Measurements from ENCODE around the gene CAPN12. TPM values are rescaled to one million over a fixed set of nuclear protein-coding genes. Genes with fewer than 3 reads are reported as not detected.

CAPN12 gene
- polyA plus RNA-seq, 2 of the 4 experiments (the other 2 are of a cell fraction) = 10.0 to 11.7 TPM

DNA sequence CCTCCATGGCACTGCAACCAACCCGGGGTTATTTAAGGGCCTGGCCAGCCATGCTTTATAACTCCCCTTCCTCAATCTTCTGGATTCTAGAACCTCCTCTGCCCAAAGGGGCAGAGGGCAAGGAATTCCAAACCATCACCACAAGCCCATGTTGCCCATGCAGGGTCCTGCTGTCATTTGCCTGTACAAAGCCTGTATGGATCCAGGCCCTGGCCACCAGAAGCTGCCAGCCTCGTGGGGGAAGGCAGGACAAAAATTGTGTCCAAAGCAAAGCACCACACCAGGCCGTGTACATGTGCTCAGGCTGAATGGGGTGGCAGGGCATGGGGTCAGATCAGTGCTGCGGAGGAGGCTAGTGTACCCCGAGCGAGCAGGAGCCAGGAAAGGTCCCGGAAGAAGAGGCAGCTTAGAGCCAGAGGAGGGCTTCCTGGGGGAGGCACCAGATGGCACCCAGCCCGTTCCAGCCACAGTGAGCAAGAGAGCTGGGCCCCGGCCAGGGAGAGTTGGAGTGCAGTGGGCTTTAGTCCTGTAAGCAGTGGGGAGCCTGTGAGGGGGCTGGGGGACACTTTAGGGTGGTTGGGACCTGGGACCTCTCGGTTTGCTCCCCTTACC lies 35.8 kb downstream of the CAPN12 start:
- TF ChIP-seq JUN (IDR thresholded peaks at IDR 0.05) = peak in 1 of 2 experiments; percentile 16; a peak in 1 of 5 replicates
- TF ChIP-seq BHLHE40 (IDR thresholded peaks at IDR 0.05; ENCODE audit: low read depth, low read length) = no peak
- TF ChIP-seq ZFP36 (IDR thresholded peaks at IDR 0.05; ENCODE audit: borderline replicate concordance, partially characterized antibody) = peak; percentile 37
- no peak for TF ChIP-seq CHD2 (IDR thresholded peaks at IDR 0.05; ENCODE audit: low read length, partially characterized antibody)
- TF ChIP-seq FOSB (CRISPR knock-in tag; IDR thresholded peaks at IDR 0.05) = no peak
- peak; percentile 13 for FAIRE-seq
- Histone ChIP-seq H3K4me1 (peaks cover 76% of the 10 kb centered on the region), H3K9me3 (no peaks in the 10 kb centered on the region), H3K4me3 (no peak overlapping the region), H3K27ac (peak overlapping the region in 1 of 2 experiments; percentile 50; a peak in 4 of 6 replicates), H3K4me2 (no peak overlapping the region)
- POLR2A ChIA-PET = no interaction called here
- WGBS (ENCODE audit: missing lambda C conversion rate) = 93% methylated on average over 10 of the region's 10 CpGs
- CTCF ChIA-PET = interaction anchor here (0.7 to 38.0 kb wide), 5 partner anchors 8 to 306 kb away, joined by 3 to 764 read pairs (median 5); partner anchors contain the start of gene FAM98C
- no peak for ATAC-seq
- DNase-seq (ENCODE audit: low read depth in 1 of 2, low spot score in 1 of 2) = no peak

DNA sequence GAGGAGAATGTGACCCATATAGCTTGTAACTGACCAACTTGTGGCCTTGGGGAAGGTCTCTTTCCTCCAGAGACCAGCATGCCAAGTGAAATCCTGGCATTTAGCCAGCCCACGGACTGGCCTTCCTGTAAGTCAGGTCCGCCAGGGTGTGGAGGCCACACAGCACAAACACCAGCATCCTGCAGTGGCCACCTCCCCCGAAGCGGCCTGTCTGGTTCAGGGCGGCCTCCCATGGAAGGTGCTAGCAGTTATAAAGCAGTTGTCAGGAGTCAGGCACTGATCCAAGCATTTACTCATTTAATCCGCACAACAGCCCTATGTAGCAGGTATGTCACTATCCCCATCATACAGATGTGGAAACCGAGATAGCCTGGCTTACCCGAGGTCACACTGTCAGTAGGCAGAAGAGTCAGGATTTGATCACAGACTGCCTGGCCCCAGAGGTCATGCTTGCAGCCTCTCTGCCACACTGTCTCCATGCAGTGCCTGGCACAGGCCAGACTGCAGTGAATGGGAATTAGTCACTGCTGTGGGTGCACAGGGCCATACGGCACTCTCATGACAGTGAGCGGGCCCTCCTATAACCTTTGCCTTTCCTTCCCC lies 36.7 kb downstream of the CAPN12 start:
- H3K4me2 ChIP-seq = no peak overlapping the region
- FAIRE-seq (peak; percentile 94), ATAC-seq (peak in 1 of 2 experiments; percentile 4; a peak in 3 of 6 replicates), DNase-seq (ENCODE audit: low read depth in 1 of 2, low spot score in 1 of 2) (no peak)
- 75% methylated on average over 10 of the region's 10 CpGs for WGBS (ENCODE audit: missing lambda C conversion rate)
- TF ChIP-seq ZSCAN20 (CRISPR knock-in tag; IDR thresholded peaks at IDR 0.05) (no peak), CEBPB (IDR thresholded peaks at IDR 0.05) (no peak), POLR2A (IDR thresholded peaks at IDR 0.05; ENCODE audit: low read length) (no peak), JUN (IDR thresholded peaks at IDR 0.05) (no peak)
- TF ChIP-seq, protein P1, sequence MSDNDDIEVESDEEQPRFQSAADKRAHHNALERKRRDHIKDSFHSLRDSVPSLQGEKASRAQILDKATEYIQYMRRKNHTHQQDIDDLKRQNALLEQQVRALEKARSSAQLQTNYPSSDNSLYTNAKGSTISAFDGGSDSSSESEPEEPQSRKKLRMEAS (IDR thresholded peaks at IDR 0.05) = peak; percentile 12; the same call in 1 of the 2 replicates
- TF ChIP-seq, protein P2, sequence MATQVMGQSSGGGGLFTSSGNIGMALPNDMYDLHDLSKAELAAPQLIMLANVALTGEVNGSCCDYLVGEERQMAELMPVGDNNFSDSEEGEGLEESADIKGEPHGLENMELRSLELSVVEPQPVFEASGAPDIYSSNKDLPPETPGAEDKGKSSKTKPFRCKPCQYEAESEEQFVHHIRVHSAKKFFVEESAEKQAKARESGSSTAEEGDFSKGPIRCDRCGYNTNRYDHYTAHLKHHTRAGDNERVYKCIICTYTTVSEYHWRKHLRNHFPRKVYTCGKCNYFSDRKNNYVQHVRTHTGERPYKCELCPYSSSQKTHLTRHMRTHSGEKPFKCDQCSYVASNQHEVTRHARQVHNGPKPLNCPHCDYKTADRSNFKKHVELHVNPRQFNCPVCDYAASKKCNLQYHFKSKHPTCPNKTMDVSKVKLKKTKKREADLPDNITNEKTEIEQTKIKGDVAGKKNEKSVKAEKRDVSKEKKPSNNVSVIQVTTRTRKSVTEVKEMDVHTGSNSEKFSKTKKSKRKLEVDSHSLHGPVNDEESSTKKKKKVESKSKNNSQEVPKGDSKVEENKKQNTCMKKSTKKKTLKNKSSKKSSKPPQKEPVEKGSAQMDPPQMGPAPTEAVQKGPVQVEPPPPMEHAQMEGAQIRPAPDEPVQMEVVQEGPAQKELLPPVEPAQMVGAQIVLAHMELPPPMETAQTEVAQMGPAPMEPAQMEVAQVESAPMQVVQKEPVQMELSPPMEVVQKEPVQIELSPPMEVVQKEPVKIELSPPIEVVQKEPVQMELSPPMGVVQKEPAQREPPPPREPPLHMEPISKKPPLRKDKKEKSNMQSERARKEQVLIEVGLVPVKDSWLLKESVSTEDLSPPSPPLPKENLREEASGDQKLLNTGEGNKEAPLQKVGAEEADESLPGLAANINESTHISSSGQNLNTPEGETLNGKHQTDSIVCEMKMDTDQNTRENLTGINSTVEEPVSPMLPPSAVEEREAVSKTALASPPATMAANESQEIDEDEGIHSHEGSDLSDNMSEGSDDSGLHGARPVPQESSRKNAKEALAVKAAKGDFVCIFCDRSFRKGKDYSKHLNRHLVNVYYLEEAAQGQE (IDR thresholded peaks at IDR 0.05) = no peak
- no peaks in the 10 kb centered on the region for H3K9me3 ChIP-seq
- POLR2A ChIA-PET = interaction anchor here (0.7 kb wide), 1 partner anchor 60 kb away, joined by 4 read pairs; the partner anchor contains the start of gene ACTN4
- H3K27ac ChIP-seq = peak overlapping the region in 1 of 2 experiments; percentile 50; a peak in 4 of 6 replicates
- H3K4me1 ChIP-seq = peaks cover 83% of the 10 kb centered on the region
- CTCF ChIA-PET = interaction anchor here (0.7 to 38.0 kb wide), 8 partner anchors 7 to 305 kb away, joined by 3 to 764 read pairs (median 4); partner anchors contain the start of genes FAM98C, MRPS12 and SARS2
- no peak overlapping the region for H3K4me3 ChIP-seq

DNA sequence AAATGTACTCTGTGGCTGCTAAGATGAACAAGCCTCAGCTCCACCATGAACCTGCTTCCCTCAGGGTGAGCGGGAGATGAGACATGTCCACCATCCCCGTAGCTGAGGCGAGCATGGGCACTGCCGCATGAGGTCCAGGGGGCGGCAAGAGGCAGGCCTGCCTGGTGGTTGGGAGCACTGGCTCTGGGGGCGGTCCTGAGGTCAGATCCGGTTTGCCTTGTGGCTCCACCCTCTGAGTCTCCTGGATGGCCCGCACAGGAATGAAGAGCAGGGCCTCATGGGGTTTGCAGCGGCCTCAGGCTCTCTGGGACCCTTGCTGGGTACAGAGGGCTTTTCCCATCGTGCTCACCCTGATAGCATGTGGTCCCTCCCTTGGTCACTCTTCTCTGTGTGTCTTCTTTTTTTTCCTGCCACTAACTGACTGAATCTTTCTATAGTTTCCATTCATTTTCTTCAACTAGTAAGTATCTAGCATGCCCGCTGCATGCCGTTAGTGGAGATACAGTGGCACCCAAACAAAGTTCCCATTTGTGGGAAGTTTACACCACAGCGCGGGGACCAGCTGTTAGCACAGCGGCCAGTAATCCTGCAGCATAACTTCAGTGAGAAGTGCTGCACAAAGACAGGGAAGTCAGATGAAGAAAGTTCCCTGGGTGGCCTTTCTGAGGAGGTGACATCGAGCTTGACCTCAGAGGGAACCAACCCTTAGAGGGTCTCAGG lies 37.3 kb downstream of the CAPN12 start:
- peaks cover 88% of the 10 kb centered on the region for H3K4me1 ChIP-seq
- H3K9me3 ChIP-seq = no peaks in the 10 kb centered on the region
- DNase-seq (ENCODE audit: low read depth in 1 of 2, low spot score in 1 of 2) (no peak), FAIRE-seq (no peak), ATAC-seq (peak in 1 of 2 experiments; percentile 14; a peak in 2 of 6 replicates)
- ChIA-PET POLR2A (interaction anchor here (0.7 to 1.0 kb wide), 2 partner anchors 26 to 60 kb away, joined by 3 to 4 read pairs; partner anchors contain the start of gene ACTN4), CTCF (interaction anchor here (1.0 to 38.0 kb wide), 7 partner anchors 6 to 223 kb away, joined by 4 to 764 read pairs (median 5); partner anchors contain the start of genes MRPS12 and SARS2)
- peak overlapping the region; percentile 0 to 50; a peak in 4 of 6 replicates for H3K27ac ChIP-seq
- TF ChIP-seq KDM5A (IDR thresholded peaks at IDR 0.05) = no peak
- no peak for TF ChIP-seq ZNF302 (CRISPR knock-in tag; IDR thresholded peaks at IDR 0.05)
- peak; percentile 18; the same call in 1 of the 2 replicates for TF ChIP-seq POLR2A (IDR thresholded peaks at IDR 0.05; ENCODE audit: low read length)
- TF ChIP-seq, protein P1 (IDR thresholded peaks at IDR 0.05) = peak; percentile 7; the same call in 1 of the 2 replicates
- 0 out of 2 replicates have a peak, but pooled peaks have one; percentile 30 for TF ChIP-seq POLR2AphosphoS2 (conservative IDR thresholded peaks at IDR 0.05; ENCODE audit: low read length)
- TF ChIP-seq, protein P3, sequence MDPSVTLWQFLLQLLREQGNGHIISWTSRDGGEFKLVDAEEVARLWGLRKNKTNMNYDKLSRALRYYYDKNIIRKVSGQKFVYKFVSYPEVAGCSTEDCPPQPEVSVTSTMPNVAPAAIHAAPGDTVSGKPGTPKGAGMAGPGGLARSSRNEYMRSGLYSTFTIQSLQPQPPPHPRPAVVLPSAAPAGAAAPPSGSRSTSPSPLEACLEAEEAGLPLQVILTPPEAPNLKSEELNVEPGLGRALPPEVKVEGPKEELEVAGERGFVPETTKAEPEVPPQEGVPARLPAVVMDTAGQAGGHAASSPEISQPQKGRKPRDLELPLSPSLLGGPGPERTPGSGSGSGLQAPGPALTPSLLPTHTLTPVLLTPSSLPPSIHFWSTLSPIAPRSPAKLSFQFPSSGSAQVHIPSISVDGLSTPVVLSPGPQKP (IDR thresholded peaks at IDR 0.05; ENCODE audit: low read depth, low read length) = no peak
- 85% methylated on average over 16 of the region's 16 CpGs for WGBS (ENCODE audit: missing lambda C conversion rate)
- H3K4me2 ChIP-seq = no peak overlapping the region
- H3K4me3 ChIP-seq = no peak overlapping the region
